OCI-LY7 (cell line): Measurements from ENCODE around the gene EGFR. TPM values are rescaled to one million over a fixed set of nuclear protein-coding genes. Genes with fewer than 3 reads are reported as not detected.

ENCODE experiments used
- BruUV-seq: library from RNA; stranded (reverse); fragments of 400-500 nt; replicated peaks from 2 replicates; lab custom pipeline; 2021; lab: Mats Ljungman, UMichigan
- CTCF ChIA-PET: fragments of 300-600 bp; sonication (Branson Sonifier 250); formaldehyde crosslinking; loops from one replicate; lab custom pipeline; 2022; ENCODE audit warnings: antibody characterized with exemption; ENCODE audit not compliant: unreplicated experiment; lab: Charles Lee
- POLR2A ChIA-PET: fragments of 300-600 bp; sonication (Branson Sonifier 250); formaldehyde crosslinking; loops from one replicate; lab custom pipeline; 2022; ENCODE audit warnings: antibody characterized with exemption; lab: Charles Lee
- DNase-seq: peaks from one replicate; pipeline ENCODE4 v3.0.0-alpha.2; 2015; ENCODE audit warnings: low spot score
- H2AFZ ChIP-seq: fragments of 200-600 bp; sonication (generic), shearing (Covaris generic); 2 replicates; pipeline ENCODE4 v1.6.1; 2014; ENCODE audit warnings: mild to moderate bottlenecking, antibody characterized with exemption, low read length, moderate library complexity
- H3K27ac ChIP-seq: fragments of 200-600 bp; sonication (generic); 2 replicates; pipeline ENCODE4 v1.5.1; 2014; ENCODE audit warnings: mixed run types, low read depth, mild to moderate bottlenecking, moderate library complexity, low read length, inconsistent platforms; ENCODE audit not compliant: poor library complexity, severe bottlenecking
- H3K36me3 ChIP-seq: fragments of 200-600 bp; sonication (generic); 2 replicates; pipeline ENCODE4 v1.6.1; 2014; ENCODE audit warnings: mild to moderate bottlenecking, antibody characterized with exemption, low read length, moderate library complexity, mixed read lengths; ENCODE audit not compliant: insufficient read depth
- H3K4me1 ChIP-seq: fragments of 200-600 bp; sonication (generic); 2 replicates; pipeline ENCODE4 v1.5.1; 2014; ENCODE audit warnings: mild to moderate bottlenecking, low read length; ENCODE audit not compliant: insufficient read depth, poor library complexity, severe bottlenecking
- H3K4me2 ChIP-seq: fragments of 200-600 bp; sonication (generic); 2 replicates; pipeline ENCODE4 v1.6.1; 2014; ENCODE audit warnings: mild to moderate bottlenecking, low read length
- H3K4me3 ChIP-seq: fragments of 200-600 bp; sonication (generic); 2 replicates; pipeline ENCODE4 v1.5.1; 2014; ENCODE audit warnings: mild to moderate bottlenecking, low read depth, low read length; ENCODE audit not compliant: poor library complexity, severe bottlenecking
- H3K79me2 ChIP-seq: fragments of 200-600 bp; sonication (generic); 2 replicates; pipeline ENCODE4 v1.6.1; 2016; ENCODE audit warnings: low read depth, mild to moderate bottlenecking, low read length, moderate library complexity, mixed read lengths; ENCODE audit not compliant: insufficient read depth
- H3K9me2 ChIP-seq: fragments of 200-600 bp; sonication (generic); 2 replicates; pipeline ENCODE4 v1.6.1; 2016; ENCODE audit warnings: mild to moderate bottlenecking, low read length, mixed read lengths; ENCODE audit not compliant: insufficient read depth
- H3K9me3 ChIP-seq: fragments of 200-600 bp; sonication (generic); 2 replicates; pipeline ENCODE4 v1.6.1; 2014; ENCODE audit warnings: mild to moderate bottlenecking, mixed run types, low read length, mixed read lengths
- H4K20me1 ChIP-seq: fragments of 200-600 bp; sonication (generic); 2 replicates; pipeline ENCODE4 v1.6.1; 2014; ENCODE audit warnings: mild to moderate bottlenecking, antibody characterized with exemption, low read length, moderate library complexity, mixed read lengths; ENCODE audit not compliant: insufficient read depth
- EZH2phosphoT487 ChIP-seq: fragments of 200-600 bp; sonication (generic); IDR thresholded peaks from 2 replicates; pipeline ENCODE4 v1.6.1; 2018; ENCODE audit warnings: low read depth, borderline replicate concordance, mild to moderate bottlenecking, mixed run types, antibody characterized with exemption, low read length, moderate library complexity, mixed read lengths
- intact Hi-C: fragments of 100-400 bp; cut with micrococcal nuclease; formaldehyde crosslinking; loops from one replicate; pipeline ENCODE4 v1.10.0; 2022; ENCODE audit not compliant: unreplicated experiment
- total RNA-seq, 2 experiments: library from RNA; depleted of rRNA in 1 of 2; stranded (reverse); fragments of >200 nt in 1 of 2; shearing (Covaris generic) in 1 of 2; gene quantifications; 2 replicates each; pipeline ENCODE4 v1.2.3, GENCODE V29; 2014 to 2022
- TF ChIP-seq, protein P1 (sequence below): fragments of 200-600 bp; sonication (generic); conservative IDR thresholded peaks from 2 replicates; pipeline ENCODE4 v1.5.1; 2014; ENCODE audit warnings: mild to moderate bottlenecking, antibody characterized with exemption, low read length, moderate library complexity, mixed read lengths

The EGFR gene
- total RNA-seq, 2 experiments from 2014 or later, result 0.27 TPM; not detected in 1

- ChIA-PET CTCF (no interaction called here), POLR2A (no interaction called here)
- Histone ChIP-seq H3K4me1 (peaks cover 16% of the 10 kb centered on the region), H4K20me1 (no peaks in the 10 kb centered on the region), H3K79me2 (no peaks in the 10 kb centered on the region), H3K4me2 (no peak overlapping the region), H2AFZ (no peak overlapping the region), H3K36me3 (no peaks in the 10 kb centered on the region), H3K4me3 (no peak overlapping the region), H3K27ac (no peak overlapping the region), H3K9me2 (no peaks in the 10 kb centered on the region), H3K9me3 (no peaks in the 10 kb centered on the region)
- TF ChIP-seq, protein P1, sequence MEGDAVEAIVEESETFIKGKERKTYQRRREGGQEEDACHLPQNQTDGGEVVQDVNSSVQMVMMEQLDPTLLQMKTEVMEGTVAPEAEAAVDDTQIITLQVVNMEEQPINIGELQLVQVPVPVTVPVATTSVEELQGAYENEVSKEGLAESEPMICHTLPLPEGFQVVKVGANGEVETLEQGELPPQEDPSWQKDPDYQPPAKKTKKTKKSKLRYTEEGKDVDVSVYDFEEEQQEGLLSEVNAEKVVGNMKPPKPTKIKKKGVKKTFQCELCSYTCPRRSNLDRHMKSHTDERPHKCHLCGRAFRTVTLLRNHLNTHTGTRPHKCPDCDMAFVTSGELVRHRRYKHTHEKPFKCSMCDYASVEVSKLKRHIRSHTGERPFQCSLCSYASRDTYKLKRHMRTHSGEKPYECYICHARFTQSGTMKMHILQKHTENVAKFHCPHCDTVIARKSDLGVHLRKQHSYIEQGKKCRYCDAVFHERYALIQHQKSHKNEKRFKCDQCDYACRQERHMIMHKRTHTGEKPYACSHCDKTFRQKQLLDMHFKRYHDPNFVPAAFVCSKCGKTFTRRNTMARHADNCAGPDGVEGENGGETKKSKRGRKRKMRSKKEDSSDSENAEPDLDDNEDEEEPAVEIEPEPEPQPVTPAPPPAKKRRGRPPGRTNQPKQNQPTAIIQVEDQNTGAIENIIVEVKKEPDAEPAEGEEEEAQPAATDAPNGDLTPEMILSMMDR, result no peak
- TF ChIP-seq EZH2phosphoT487, result no peak
- intact Hi-C loops, result no loop called here
- no peak for DNase-seq
- BruUV-seq, result no TSS peak
These were observed 56.7 kb downstream of the EGFR start for GRCh38 chr7:55075464-55076021.

DNA sequence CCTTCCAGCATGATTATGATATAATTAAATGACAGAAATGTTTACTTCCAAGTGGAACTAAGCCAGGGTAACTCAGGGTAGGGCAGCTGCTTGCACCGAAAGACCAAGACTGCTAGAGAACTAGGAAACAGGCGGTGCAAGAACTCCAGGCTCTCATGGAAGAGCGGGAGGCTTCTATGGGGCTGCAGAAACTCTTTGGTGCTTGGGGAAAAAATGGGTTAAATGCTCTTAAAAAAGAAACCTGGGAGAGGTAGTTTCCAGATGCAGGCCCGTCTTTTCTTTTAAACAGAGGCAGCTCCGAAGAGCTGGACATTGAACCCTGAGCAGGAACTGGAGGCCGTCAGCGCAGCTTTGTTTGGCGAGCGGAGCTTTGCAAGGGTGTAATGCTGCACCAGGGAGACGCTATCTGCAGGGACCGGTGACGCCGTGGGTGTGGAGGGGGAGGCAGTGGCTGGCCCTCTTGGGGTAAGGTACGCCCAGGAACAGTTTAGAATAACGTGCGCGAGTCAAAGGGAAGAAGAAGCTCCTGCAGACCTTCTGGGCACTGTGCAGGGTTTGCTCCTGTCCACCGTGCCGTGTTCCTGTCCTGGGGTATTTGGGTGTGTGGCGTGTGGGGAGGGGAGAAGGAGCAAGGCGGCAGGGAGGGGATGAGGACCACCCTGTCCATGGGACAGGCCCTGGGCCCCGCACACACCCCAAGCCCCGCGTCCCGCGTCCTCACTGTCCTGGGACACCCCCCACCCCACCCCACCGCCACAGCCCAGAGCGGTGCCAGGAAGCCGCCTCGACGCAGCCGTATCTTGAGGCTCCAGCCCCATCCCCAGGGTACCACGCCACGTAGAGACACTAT is 59.0 kb downstream of the EGFR start:
- ChIA-PET CTCF (no interaction called here), POLR2A (no interaction called here)
- BruUV-seq, result no TSS peak
- no peak for DNase-seq
- no peaks in the 10 kb centered on the region for H3K79me2 ChIP-seq
- TF ChIP-seq, protein P1, result no peak
- TF ChIP-seq EZH2phosphoT487, result no peak
- H2AFZ ChIP-seq, result no peak overlapping the region
- H3K4me3 ChIP-seq, result no peak overlapping the region
- peaks cover 15% of the 10 kb centered on the region for H3K4me1 ChIP-seq
- intact Hi-C loops, result no loop called here
- no peaks in the 10 kb centered on the region for H3K36me3 ChIP-seq
- no peaks in the 10 kb centered on the region for H4K20me1 ChIP-seq
- no peaks in the 10 kb centered on the region for H3K9me2 ChIP-seq
- H3K4me2 ChIP-seq, result no peak overlapping the region
- H3K9me3 ChIP-seq, result no peaks in the 10 kb centered on the region
- H3K27ac ChIP-seq, result no peak overlapping the region
